DMS153 treated with DMSO at 0.1 percent for 48 hours (cell line): ENCODE results near the gene PYGO2.
A peak's percentile ranks its signal among the peaks of the same experiment; 100 is the strongest.
"Not testable (repeated sequence)": the region's sequence is repeated elsewhere in the genome, so short reads cannot be mapped to it uniquely, and the experiment has no call there.

Experiments used
- DNase-seq: peaks from one replicate; lab custom pipeline; 2025; ENCODE audit not compliant: unreplicated experiment; lab: John Stamatoyannopoulos, UW

The PYGO2 gene

DNA sequence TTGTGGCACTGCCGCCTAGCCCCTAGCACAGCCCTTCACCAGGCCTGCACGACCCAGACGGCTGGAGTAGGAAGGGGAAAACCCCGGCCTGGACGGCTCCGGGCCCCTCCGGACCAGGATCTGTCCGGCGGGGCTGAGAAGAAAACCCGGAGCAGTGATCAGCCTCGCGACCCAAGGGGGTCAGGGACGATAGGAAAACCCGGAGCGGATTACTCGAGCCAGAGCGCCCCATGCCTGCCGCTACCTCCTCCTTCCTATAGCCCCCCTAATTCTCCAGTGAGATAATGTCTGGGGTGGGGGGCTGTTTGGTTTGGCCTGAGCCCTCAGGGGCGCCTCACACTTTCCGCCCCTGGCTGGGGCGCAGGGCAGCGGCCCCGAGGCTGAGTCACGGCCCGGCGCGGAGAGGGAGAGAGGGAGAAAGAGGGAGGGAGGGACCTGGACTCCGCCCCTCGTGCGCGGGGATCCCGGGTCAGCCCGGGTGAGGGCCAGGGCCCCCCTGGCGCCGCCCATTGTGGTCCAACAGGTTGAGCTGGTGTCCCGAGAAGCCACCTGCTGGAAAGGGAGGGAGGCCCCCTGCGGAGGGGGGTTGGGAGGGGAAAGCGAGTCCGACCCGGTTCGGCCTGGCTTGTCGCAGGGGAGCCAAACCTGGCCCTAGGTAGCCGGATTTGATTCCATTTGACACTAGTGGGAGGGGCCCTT, 39.3 kb upstream of the PYGO2 start:
- peak; percentile 97 for DNase-seq

DNA sequence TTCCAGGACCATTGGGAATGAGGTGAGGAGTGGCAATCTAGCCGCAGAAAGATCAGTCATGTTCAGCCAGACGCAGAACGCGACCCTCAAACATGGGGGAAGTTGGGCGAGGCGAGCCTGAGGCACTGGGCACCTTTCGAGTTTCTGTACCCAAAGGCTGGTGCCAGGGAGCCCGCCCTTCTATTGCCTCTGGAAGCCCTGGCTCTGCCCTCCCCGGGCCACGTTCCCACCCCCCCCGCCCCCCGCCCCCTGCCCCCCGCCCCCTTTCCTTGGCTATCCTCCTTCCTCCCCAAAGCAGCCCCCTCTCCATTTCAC, 38.8 kb upstream of the PYGO2 start:
- DNase-seq = peak; percentile 79

DNA sequence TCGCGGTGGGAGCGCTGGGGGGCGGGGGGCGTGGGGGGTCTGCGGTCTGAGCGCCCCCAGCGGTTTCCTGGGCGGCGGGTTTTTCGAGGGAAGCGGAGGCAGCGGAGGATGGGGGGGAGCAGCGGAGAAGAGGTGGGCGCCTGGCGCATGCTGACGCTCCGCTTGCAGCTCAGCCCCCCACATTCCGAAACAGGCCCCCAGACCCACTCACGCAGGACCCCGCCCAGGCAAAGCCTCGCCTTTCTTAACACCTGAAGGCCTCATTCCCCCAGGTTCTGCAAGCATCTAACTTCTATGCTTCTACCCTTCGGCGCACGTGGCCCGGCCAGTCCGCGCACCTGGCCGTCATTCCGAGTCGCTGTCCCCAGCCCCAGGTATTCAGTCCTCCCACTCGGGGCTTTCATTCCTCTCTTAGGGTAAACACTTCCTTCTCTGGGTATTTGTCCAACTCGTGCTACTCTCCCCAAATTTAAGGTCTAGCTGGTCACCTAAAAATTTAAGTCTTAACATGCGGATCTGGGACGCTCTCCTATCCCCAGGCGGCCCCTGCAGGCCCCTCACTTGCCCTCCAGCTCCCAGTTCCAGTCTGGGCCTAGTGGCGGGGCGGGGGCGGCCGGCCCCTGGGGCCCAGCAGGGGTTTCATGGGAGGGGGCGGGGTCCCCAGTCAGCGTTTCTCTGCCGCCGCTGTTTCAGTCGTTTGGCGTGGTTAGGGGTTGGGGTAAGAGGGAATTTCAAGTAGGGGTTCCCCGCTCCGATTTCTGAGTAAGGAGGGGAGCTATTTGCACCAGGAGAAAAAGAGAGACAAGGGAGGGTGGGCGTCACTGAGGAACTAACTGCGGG, 38.2 kb upstream of the PYGO2 start:
- DNase-seq = peak; percentile 79

DNA sequence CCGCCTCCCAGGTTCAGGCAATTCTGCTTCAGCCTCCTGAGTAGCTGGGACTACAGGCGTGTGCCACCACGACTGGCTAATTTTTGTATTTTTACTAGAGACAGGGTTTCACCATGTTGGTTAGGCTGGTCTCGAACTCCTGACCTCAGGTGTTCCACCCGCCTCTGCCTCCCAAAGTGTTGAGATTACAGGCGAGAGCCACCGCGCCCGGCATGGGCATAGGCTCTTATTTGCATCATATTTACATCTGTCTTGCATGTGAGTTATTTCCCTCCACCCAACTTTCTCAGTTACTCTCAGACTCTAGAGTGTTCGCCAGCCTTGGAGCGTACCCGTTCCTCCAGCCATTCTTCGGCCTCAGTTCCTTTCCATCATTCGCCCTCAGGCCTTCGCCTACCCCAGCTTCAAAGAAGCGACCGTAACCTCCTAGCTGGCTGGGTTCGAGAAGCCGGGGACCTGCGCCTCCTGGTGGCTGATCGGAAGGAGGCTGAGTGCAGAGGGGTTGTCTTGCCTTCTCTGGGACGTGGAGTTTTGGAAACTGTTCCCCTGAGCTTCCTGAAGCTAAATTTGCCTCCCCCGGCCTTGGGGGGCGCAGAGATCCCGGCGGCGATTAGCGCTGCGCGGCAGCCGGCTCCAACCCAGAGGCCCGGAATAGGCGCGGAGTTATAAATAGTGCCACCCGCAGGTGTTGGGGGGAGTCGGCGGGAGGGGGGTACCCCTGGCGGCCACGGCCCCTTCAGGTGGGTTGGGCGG, 37.4 kb upstream of the PYGO2 start:
- DNase-seq = peak; percentile 71

DNA sequence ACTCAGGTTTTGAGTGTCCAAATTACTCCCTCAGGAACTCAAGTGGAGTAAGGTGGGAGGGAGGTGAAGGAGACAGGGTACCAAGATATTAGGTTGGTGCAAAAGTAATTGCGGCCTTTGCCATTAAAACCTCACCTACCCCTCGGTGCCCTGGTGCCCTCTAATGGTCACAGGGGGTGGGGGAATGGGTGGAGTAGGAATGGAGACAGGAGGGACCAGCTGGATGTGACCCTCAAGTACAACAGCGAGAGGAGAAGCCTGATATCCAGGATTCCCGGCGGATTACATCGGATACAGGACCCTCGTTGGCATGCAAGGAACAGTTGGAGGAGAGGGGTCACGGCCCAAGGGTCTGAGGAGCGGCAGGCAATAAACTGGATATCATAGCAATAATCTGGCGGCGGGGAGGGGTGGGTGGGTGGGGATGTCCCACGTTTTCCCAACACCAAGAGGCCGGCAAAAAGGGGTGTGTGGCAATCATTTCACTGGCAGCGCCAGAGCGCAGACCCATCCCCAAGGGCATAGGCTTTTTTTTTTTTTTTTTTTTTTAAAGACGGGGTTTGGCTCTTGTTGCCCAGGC, 36.7 kb upstream of the PYGO2 start:
- DNase-seq = no peak

DNA sequence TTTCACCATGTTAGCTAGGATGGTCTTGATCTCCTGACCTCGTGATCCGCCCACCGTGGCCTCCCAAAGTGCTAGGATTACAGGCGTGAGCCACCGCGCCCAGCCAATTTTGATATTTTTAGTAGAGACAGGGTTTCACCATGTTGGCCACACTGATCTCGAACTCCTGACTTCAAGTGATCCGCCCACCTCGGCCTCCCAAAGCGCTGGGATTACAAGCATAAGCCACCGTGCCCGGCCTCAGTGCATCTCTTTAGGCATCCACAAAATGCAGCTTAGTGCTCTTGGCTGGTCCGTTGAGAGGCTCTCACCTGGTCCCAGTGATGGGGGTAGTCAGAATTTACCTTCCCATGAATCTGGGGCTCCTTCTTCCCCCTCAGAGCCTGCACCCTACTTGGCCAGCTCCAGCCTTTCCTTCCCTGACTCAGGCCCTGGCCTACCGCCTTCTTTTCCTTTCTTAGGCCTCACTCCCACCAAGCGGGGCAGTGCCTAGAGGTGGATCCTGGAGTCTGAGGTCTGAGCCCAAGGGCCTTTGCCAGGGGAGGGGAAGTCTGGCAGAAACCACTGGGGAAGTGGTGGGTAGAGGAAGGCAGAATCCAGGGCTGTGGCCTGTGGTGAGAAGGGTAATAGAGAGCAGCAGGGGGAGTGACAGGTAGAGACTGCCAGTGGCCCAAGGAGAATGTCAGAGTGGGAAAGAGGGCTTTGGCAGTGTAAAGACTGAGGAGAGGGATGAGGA, 35.6 kb upstream of the PYGO2 start:
- no peak for DNase-seq

DNA sequence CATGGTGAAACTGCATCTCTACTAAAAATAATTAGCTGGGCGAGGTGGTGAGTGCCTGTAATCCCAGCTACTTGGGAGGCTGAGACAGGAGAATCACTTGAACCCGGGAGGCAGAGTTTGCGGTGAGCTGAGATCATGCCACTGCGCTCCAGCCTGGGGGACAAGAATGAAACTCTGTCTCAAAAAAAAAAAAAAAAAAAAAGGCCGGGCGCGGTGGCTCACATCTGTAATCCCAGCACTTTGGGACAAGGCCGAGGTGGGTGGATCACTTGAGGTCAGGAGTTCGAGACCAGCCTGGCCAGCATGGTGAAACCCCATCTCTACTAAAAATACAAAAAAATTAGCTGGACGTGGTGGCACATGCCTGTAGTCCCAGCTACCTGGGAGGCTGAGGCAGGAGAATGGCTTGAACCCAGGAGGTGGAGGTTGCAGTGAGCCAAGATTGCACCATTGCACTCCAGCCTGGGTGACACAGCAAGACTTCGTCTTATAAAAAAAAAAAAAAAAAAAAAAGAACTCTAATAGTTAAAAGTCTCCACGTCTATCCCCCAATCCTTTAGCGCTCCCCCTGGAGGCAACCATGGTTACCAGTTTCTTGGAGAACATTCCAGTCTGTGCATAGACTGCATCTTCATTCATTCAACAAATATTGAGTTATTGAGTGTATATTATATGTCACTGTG, 33.9 kb upstream of the PYGO2 start:
- not testable (repeated sequence) for DNase-seq

DNA sequence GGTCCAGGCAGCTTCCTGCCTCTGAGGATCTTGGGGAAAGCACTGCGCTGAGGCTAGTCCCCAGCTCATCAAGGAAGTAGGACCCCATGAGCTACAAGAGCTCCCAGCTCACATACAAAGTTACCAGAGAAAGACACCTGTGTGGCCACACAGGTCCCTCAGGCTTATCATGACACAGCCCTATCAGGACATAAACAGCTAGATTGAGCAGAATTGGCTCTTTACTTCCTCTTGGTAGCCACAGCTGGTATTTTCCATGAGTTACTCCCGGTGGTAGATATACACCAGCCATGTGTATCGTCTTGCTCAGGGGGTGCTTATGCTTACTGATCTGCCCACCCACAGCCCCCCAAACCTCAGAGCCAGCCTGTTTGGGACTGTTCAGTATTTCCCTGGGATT, 33.0 kb upstream of the PYGO2 start:
- no peak for DNase-seq

DNA sequence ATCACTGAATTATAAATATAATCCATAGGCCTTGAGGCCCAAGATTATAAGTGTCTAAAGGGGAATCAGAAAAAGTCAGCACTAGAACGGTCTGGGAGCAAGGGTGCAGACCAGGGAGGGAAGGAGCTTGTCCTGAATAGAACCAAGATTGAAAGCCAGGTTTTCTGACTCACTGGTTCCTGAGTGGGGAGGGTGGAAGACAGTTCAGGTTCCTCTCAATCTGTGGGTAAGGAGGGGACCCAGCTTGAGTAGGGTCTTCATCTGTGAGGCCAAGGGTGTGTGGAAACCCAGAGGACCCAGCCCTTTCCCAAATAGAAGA, 32.6 kb upstream of the PYGO2 start:
- no peak for DNase-seq

DNA sequence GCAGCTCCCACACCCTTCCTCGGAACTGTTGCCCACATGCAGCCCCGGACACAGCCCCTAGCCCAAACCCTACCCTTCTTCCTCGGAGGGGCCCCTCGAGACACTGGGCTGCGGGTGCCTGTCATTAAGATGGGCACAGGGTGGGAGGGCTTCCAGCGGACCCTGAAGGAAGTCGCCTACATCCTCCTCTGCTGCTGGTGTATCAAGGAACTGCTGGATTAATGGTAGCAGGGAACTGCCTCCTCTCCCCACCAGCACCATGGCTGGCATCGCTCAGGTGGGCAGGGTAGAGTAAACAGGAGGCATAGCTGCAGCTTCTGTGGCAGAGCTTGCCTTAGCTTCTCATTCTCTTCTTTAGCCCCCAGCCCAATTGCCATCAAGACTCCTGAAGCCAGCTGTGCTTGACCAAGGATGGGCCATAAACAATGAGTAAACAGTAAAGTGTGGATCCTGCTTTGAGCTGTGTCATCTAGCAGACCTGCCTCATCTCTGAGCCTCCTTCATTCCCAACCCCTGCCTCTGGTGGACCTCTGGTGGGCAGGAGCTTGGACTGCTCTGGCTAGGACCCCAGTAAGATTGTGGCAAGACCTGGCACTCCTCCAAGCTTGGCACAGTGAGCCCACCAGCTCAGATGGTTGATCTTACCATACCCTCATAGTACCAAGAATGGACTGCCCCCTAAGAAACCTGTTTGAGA, 32.1 kb upstream of the PYGO2 start, which contains the start of gene LENEP:
Gene LENEP (plus strand): TSS at position 15 of the 697 bp plus-strand sequence. CDS start 22 bp downstream, at position 37.
- DNase-seq = no peak

DNA sequence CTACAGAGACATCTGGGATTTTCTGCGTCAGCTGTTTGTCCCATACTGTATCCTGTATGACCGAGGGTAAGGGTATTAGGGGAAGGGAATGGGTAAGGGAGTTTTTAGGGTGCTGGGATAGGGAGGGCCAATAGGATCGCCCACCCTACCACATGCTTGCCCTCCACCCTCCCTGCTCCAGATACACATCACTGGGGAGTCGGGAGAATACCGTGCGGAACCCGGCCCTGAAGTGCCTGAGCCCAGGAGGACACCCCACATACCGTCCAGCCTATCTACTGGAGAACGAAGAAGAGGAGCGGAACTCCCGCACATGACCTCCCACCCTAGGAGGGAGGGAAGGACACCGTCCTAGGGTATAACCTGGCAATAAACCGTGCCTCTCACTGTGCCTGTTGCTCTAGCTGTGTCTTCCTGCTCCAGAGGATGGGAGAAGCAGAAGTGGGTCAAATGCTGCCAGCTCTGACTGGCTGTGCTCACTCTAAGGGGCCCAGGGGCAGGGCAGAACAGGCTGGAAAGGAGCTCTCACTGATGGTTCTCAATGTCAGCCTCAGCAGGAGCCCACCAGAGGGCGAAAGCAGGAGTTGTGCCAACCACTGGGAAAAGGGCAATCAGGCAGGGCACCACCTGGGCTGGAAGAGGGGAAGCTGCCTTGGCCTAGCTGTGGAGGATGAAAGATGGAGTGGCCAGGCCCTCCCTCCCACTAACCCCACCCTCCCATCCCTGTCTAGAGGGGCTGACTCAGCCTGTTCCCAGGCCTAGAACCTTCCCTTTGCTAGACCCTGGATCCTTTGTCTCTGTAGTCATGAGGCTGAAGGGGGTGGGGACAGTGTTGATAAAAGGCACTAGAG, 31.4 kb upstream of the PYGO2 start:
- DNase-seq = no peak

DNA sequence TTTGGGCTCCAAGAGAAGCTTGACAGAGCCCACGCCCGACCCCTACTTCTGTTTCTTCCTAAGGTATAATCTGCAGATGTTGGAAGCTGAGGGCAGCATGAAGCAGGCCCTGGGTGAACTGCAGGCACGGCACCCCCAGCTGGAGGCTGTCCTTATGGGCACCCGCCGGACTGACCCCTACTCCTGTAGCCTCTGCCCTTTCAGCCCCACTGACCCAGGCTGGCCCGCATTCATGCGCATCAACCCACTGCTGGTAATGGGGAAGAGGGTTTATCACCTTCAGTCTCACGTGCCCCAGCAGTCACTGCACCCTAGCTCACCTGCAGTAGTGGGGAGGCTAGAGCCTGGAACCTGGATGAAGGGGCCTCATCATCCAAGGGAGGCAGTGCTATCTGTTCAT, 28.7 kb upstream of the PYGO2 start:
- no peak for DNase-seq

DNA sequence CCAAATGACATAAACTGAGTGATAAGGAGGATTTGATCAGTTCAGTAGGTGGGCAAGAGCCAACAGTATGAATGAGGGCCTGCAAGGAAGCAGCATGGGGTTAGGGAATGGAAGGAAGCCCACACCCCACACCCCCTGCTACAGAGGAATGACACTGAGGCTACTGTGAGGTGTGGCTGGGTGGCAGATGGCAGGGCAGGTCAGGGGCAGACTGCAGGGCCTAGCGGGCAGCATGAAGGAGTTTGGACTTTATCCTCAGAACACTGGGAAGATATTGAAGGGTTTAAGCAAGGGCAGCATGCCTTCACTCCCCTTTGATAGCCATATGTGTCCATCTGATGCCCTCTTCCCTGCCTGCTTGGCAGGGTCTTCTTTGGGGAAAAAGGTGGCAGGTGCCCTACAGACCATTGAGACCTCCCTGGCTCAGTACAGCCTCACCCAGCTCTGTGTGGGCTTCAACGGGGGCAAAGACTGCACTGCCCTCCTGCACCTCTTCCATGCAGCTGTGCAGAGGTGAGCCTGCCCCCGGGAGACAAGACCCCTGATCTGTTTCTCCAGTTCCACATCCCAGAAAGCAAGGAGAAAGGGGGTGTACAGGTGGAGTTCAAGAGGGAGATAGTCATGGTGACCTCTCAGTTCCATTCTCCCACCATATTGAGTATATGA, 27.7 kb upstream of the PYGO2 start:
- DNase-seq = no peak

DNA sequence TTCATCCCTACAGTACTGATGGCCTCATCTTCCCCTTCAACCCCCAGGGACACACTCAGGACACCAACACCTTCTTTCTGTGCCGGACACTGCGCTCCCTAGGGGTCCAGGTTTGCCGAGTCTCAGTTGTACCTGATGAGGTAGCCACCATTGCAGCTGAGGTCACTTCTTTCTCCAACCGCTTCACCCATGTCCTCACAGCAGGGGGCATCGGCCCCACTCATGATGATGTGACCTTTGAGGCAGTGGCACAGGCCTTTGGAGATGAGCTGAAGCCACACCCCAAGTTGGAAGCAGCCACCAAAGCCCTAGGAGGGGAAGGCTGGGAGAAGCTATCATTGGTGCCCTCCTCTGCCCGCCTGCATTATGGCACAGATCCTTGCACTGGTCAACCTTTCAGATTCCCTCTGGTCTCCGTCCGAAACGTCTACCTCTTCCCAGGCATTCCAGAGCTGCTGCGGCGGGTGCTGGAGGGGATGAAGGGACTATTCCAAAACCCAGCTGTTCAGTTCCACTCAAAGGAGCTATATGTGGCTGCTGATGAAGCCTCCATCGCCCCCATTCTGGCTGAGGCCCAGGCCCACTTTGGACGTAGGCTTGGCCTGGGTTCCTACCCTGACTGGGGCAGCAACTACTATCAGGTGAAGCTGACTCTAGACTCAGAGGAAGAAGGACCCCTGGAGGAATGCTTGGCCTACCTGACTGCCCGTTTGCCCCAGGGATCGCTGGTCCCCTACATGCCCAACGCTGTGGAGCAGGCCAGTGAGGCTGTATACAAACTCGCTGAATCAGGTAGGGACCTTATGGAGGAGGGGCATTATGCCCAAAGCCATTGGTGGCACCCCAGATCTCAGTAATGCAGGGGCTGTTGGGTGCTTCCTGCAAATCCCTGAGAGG, 26.7 kb upstream of the PYGO2 start:
- DNase-seq = no peak

DNA sequence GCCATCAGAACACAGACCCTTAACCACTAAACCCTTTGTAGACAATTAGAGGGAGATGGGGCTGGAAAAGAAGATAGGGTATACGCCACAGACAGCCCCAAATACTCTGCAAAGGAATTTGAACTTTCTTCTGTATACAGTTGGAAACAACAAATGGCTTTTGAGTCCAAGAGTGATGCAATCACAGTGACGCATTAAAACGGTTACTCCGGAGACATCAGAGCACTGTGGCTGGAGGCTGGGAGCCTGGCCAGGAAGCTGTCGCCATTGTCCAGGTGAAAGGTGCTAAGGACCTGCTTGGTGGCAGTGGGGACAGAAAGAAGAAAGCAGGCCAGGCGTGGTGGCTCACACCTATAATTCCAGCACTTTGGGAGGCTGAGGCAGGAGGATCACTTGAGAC, 25.7 kb upstream of the PYGO2 start:
- DNase-seq = no peak

DNA sequence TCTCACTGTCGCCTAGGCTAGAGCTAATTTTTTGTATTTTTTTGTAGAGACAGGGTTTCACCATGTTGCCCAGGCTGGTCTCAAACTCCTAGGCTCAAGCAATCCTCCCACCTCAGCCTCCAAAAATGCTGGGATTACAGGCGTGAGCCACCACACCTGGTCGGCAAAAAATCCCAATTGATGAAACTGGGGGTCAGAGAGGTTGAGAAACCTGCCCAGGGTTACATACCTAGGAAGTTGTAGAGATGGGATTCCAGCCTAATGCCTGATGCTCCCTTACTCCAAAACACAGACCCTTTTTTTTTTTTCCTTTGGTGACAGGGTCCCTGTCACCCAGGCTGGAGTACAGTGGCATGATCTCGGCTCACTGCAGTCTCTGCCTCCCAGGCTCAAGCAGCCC, 25.2 kb upstream of the PYGO2 start:
- not testable (repeated sequence) for DNase-seq

DNA sequence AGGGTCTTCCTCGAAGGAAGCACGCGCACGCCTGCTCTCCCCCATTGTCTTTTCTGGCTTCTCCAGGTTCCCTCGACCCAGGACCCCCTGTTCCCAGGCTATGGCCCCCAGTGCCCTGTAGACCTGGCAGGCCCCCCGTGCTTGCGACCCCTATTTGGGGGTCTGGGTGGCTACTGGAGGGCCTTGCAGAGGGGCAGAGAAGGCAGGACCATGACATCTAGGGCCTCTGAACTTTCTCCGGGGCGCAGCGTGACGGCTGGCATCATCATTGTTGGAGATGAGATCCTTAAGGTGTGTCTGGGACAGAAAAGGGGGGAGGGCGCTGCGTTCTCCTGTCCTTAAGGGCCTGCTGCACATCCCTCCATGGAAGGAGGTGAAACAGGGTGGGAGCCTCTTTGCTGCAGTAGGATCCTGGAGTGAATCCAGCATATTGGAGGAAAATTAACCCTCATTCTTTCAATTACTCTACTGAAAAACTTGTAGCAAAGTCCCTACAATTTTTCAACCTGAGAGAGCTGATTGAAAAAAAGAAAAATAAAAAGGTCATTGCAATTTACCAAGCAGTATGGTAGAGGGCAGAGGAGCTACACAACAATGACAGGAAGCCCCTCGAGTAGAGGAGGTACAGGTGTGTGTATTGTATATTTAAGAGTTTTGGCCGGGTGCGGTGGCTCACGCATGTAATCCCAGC, 22.3 kb upstream of the PYGO2 start:
- no peak for DNase-seq
